CD4-positive, alpha-beta memory T cell (primary cell): ENCODE measurements around the gene SETD2. TPM values are rescaled to one million over a fixed set of nuclear protein-coding genes. Genes with fewer than 3 reads are reported as not detected.
A peak's percentile ranks its signal among the peaks of the same experiment; 100 is the strongest.
"Not testable (repeated sequence)": the region's sequence is repeated elsewhere in the genome, so short reads cannot be mapped to it uniquely, and the experiment has no call there.

ENCODE experiments used
- CTCF ChIA-PET: fragments of 350-600 bp; sonication (Branson Sonifier 250); formaldehyde crosslinking; loops from one replicate; lab custom pipeline; 2021; ENCODE audit warnings: inconsistent platforms; ENCODE audit not compliant: partially characterized antibody; lab: Charles Lee
- POLR2A ChIA-PET: fragments of 350-600 bp; sonication (Branson Sonifier 250); formaldehyde crosslinking; loops from one replicate; lab custom pipeline; 2021; ENCODE audit not compliant: partially characterized antibody; lab: Charles Lee
- DNase-seq, 5 donors: peaks; one replicate each; pipeline versions ENCODE4 v3.0.0 to v3.0.0-alpha.2; 2020 to 2022; ENCODE audit warnings: mixed read lengths in 1 of 5
- H3K27ac ChIP-seq: one replicate; pipeline ENCODE4 v1.7.0; 2013; ENCODE audit warnings: low read depth, low read length
- H3K27me3 ChIP-seq: 2 replicates; pipeline ENCODE4 v1.7.0; 2013; ENCODE audit warnings: mild to moderate bottlenecking, low read length, moderate library complexity; ENCODE audit not compliant: insufficient read depth
- H3K36me3 ChIP-seq: 2 replicates; pipeline ENCODE4 v1.7.0; 2013; ENCODE audit warnings: mild to moderate bottlenecking, low read length, moderate library complexity; ENCODE audit not compliant: insufficient read depth
- H3K4me1 ChIP-seq: 2 replicates; pipeline ENCODE4 v1.7.0; 2013; ENCODE audit warnings: mild to moderate bottlenecking, low read length, moderate library complexity; ENCODE audit not compliant: insufficient read depth
- H3K4me3 ChIP-seq, 2 donors: one replicate each; pipeline ENCODE4 v1.7.0; 2013; ENCODE audit warnings: low read length in 2 of 2, mild to moderate bottlenecking in 1 of 2
- H3K9me3 ChIP-seq, 2 donors: one replicate each; pipeline ENCODE4 v1.7.0; 2013; ENCODE audit warnings: low read length in 2 of 2, control low read depth in 1 of 2; ENCODE audit not compliant: control insufficient read depth in 1 of 2
- H3K27ac Mint-ChIP-seq, 7 donors: one replicate each; pipeline ENCODE4 v1.8.0; 2020 to 2021; ENCODE audit warnings: mixed read lengths in 7 of 7, mild to moderate bottlenecking in 6 of 7, inconsistent platforms in 3 of 7, moderate library complexity in 3 of 7
- H3K27me3 Mint-ChIP-seq, 2 donors: one replicate each; pipeline ENCODE4 v1.8.0; 2020 to 2021; ENCODE audit warnings: mixed read lengths in 2 of 2
- H3K36me3 Mint-ChIP-seq, 2 donors: one replicate each; pipeline ENCODE4 v1.8.0; 2020 to 2021; ENCODE audit warnings: mixed read lengths in 2 of 2, inconsistent platforms in 1 of 2, mild to moderate bottlenecking in 1 of 2
- H3K4me1 Mint-ChIP-seq, 4 donors: one replicate each; pipeline ENCODE4 v1.8.0; 2020 to 2021; ENCODE audit warnings: mixed read lengths in 4 of 4, mild to moderate bottlenecking in 1 of 4
- H3K4me3 Mint-ChIP-seq, 8 donors: one replicate each; pipeline ENCODE4 v1.8.0; 2020 to 2021; ENCODE audit warnings: mixed read lengths in 8 of 8, mild to moderate bottlenecking in 7 of 8, moderate library complexity in 6 of 8, inconsistent platforms in 3 of 8
- H3K9me3 Mint-ChIP-seq, 8 donors: one replicate each; pipeline ENCODE4 v1.8.0; 2020 to 2021; ENCODE audit warnings: mixed read lengths in 8 of 8, mild to moderate bottlenecking in 5 of 8, inconsistent platforms in 3 of 8, moderate library complexity in 1 of 8
- intact Hi-C: fragments of 100-400 bp; cut with micrococcal nuclease; formaldehyde crosslinking; loops from one replicate; pipeline ENCODE4 v1.15.1; 2023
- polyA plus RNA-seq, 2 donors: library from polyadenylated mRNA; unstranded; fragments of 300-500 nt; fragmentation: Illumina TruSeq; gene quantifications; one replicate each; pipeline ENCODE4 v1.2.3, GENCODE V29; 2021
- total RNA-seq, 2 experiments: library from RNA; stranded (reverse); gene quantifications; one replicate each; pipeline ENCODE4 v1.2.3, GENCODE V29; 2021

Gene SETD2
- total and polyA plus RNA-seq, 4 experiments from 2014 or later: 3.4 to 74.1 (median 50.0) TPM

GRCh38 chr3:47193871-47194859, 30.3 kb upstream of the SETD2 start:
- no peak overlapping the region for H3K27ac Mint-ChIP-seq
- H3K4me3 ChIP-seq: no peak overlapping the region
- ChIA-PET CTCF (no interaction called here), POLR2A (no interaction called here)
- no peak for DNase-seq
- intact Hi-C loops: no loop called here
- no peak overlapping the region for H3K4me3 Mint-ChIP-seq
- H3K27me3 Mint-ChIP-seq: no peaks in the 10 kb centered on the region
- no peaks in the 10 kb centered on the region for H3K36me3 ChIP-seq
- H3K9me3 Mint-ChIP-seq: peaks cover 0 to 4% (median 1%) of the 10 kb centered on the region in 8 donors
- no peak overlapping the region for H3K27ac ChIP-seq
- no peaks in the 10 kb centered on the region for H3K4me1 ChIP-seq
- H3K9me3 ChIP-seq: no peaks in the 10 kb centered on the region
- H3K27me3 ChIP-seq: no peaks in the 10 kb centered on the region
- H3K4me1 Mint-ChIP-seq: no peaks in the 10 kb centered on the region
- peaks cover 0 to 18% of the 10 kb centered on the region in 2 donors for H3K36me3 Mint-ChIP-seq

GRCh38 chr3:47186285-47186684, 22.4 kb upstream of the SETD2 start:
- H3K4me1 Mint-ChIP-seq: no peaks in the 10 kb centered on the region
- no peak for DNase-seq
- no peaks in the 10 kb centered on the region for H3K9me3 Mint-ChIP-seq
- ChIA-PET CTCF (no interaction called here), POLR2A (no interaction called here)
- Histone ChIP-seq H3K27ac (no peak overlapping the region), H3K4me3 (no peak overlapping the region), H3K36me3 (no peaks in the 10 kb centered on the region), H3K4me1 (no peaks in the 10 kb centered on the region), H3K9me3 (no peaks in the 10 kb centered on the region), H3K27me3 (no peaks in the 10 kb centered on the region)
- H3K4me3 Mint-ChIP-seq: no peak overlapping the region
- no peaks in the 10 kb centered on the region for H3K27me3 Mint-ChIP-seq
- peak overlapping the region in 1 of 7 donors; percentile 36 for H3K27ac Mint-ChIP-seq
- intact Hi-C loops: no loop called here
- no peaks in the 10 kb centered on the region for H3K36me3 Mint-ChIP-seq

DNA sequence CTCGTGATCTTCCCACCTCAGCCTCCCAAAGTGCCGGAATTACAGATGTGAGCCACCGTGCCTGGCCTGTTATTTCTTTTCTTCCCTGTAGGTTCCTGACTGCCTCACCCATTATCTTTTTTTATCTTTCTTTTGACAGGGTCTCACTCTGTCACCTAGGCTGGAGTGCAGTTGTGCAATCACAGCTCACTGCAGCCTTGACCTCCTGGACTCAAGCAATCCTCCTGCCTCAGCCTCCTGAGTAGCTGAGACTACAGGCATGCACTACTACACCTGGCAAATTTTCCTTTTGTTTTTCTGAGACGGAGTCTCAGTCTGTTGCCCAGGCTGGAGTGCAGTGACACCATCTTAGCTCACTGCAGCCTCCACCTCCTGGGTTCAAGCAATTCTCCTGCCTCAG, 17.8 kb upstream of the SETD2 start:
- H3K9me3 ChIP-seq, H3K36me3 ChIP-seq, intact Hi-C loops, H3K36me3 Mint-ChIP-seq, H3K9me3 Mint-ChIP-seq, CTCF ChIA-PET, DNase-seq, H3K4me3 ChIP-seq, H3K4me3 Mint-ChIP-seq, H3K27ac ChIP-seq, H3K4me1 Mint-ChIP-seq, POLR2A ChIA-PET, H3K4me1 ChIP-seq, H3K27me3 ChIP-seq, H3K27me3 Mint-ChIP-seq: not testable (repeated sequence)
- H3K27ac Mint-ChIP-seq: peak overlapping the region in 1 of 7 donors; percentile 61

DNA sequence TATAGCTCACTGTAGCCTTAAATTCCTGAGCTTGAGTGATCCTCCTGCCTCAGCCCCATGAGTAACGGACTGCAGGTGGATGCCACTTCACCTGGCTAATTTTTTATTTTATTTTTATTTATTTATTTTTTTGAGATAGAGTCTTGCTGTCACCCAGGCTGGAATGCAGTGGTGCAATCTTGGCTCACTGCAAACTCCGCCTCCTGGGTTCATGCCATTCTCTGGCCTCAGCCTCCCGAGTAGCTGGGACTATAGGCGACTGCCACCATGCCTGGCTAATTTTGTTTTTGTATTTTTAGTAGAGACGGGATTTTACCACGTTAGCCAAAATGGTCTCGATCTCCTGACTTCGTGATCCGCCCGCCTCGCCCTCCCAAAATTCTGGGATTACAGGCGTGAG, 16.1 kb upstream of the SETD2 start:
- intact Hi-C loops, H3K4me1 ChIP-seq, POLR2A ChIA-PET, H3K36me3 Mint-ChIP-seq, H3K36me3 ChIP-seq, H3K4me3 Mint-ChIP-seq, H3K27me3 ChIP-seq, H3K27me3 Mint-ChIP-seq, DNase-seq, CTCF ChIA-PET, H3K9me3 ChIP-seq, H3K9me3 Mint-ChIP-seq, H3K4me3 ChIP-seq, H3K27ac ChIP-seq, H3K27ac Mint-ChIP-seq, H3K4me1 Mint-ChIP-seq: not testable (repeated sequence)

- Histone ChIP-seq H3K27ac (no peak overlapping the region), H3K36me3 (no peaks in the 10 kb centered on the region), H3K4me3 (no peak overlapping the region), H3K9me3 (no peaks in the 10 kb centered on the region), H3K27me3 (no peaks in the 10 kb centered on the region), H3K4me1 (no peaks in the 10 kb centered on the region)
- Mint-ChIP-seq H3K9me3 (no peaks in the 10 kb centered on the region), H3K4me1 (no peaks in the 10 kb centered on the region), H3K27ac (no peak overlapping the region), H3K27me3 (no peaks in the 10 kb centered on the region), H3K36me3 (peaks cover 3 to 4% of the 10 kb centered on the region in 2 donors), H3K4me3 (no peak overlapping the region)
- no peak for DNase-seq
- intact Hi-C loops: no loop called here
- ChIA-PET POLR2A (no interaction called here), CTCF (interaction anchor here (1.4 kb wide), 1 partner anchor 11 kb away, joined by 4 read pairs; no protein-coding TSS in a partner anchor)
Observed at GRCh38 chr3:47176582-47176981, 12.7 kb upstream of the SETD2 start.

DNA sequence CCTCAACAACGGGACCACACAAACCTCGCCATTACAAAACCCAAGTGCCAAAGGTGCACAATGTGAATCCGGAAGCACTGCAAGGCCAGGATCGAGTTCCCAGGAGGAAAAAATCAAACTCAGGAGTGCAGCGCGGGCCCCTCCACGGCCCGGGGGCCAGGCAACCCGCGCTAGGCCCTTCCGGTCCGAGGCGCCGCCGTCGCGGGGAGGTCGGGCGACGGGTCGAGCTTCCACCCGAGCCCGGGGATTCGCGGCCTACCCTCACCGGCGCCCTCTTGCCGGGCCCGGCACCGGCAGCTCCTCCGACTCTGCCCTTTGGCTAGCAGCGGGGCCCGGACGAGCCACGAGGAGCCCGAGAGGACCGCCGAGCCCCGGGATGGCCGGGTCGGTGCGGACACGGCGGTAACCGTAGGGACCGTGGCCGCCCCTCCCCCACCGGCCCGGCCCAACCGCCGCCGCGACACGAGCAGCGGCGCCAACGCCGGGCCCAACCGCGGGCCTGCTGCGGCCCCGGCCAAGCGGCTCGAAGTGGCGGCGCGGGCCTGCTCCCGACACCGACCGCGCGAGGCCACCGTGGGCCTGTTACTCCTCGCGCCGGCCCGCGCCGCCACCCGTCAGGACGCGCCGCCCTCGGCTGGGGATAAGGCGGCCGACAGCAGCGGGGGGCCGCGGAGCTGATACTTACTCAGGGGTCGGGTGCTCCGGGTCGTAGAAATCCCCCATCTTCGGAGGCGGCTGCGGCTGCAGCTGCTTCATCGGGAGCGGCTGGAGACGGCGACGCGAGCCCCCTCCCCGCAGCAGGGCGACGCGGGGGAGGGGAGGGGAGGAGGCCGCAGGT, 525 bp downstream of the SETD2 start:
- intact Hi-C loops: loop anchor here (1.0 to 5.0 kb wide), 7 partner anchors 46 to 312 kb away; partner anchors contain the start of genes CCDC12, KIF9, KLHL18 and PTPN23
- Mint-ChIP-seq H3K36me3 (peaks cover 0 to 16% of the 10 kb centered on the region in 2 donors), H3K4me3 (peak overlapping the region; percentile 97 to 100 (median 98)), H3K4me1 (peaks cover 40 to 65% (median 51%) of the 10 kb centered on the region in 4 donors), H3K27me3 (peaks cover 0 to 1% of the 10 kb centered on the region in 2 donors), H3K9me3 (peaks cover 0 to 4% (median 0%) of the 10 kb centered on the region in 8 donors), H3K27ac (peak overlapping the region; percentile 85 to 100 (median 98))
- CTCF ChIA-PET: interaction anchor here (1.1 to 2.9 kb wide), 9 partner anchors 22 to 184 kb away, joined by 3 to 28 read pairs (median 4); partner anchors contain the start of genes KIF9, KLHL18 and NBEAL2
- H3K27me3 ChIP-seq: no peaks in the 10 kb centered on the region
- H3K36me3 ChIP-seq: no peaks in the 10 kb centered on the region
- peaks cover 58% of the 10 kb centered on the region for H3K4me1 ChIP-seq
- peak overlapping the region; percentile 85 for H3K27ac ChIP-seq
- no peaks in the 10 kb centered on the region for H3K9me3 ChIP-seq
- H3K4me3 ChIP-seq: peak overlapping the region; percentile 31 to 95
- POLR2A ChIA-PET: interaction anchor here (0.6 to 3.0 kb wide), 30 partner anchors 11 to 1930 kb away, joined by 3 to 28 read pairs (median 4); partner anchors contain the start of genes KIF9, KLHL18, NBEAL2 and PTPN23
- peak; percentile 64 to 76 (median 66) for DNase-seq
